Measurements from ENCODE around the gene GPR45. TPM values are rescaled to one million over a fixed set of nuclear protein-coding genes. Genes with fewer than 3 reads are reported as not detected.
A peak's percentile ranks its signal among the peaks of the same experiment; 100 is the strongest.

Gene GPR45
- total and polyA plus RNA-seq, 2 experiments from 2014 or later, result not detected

DNA sequence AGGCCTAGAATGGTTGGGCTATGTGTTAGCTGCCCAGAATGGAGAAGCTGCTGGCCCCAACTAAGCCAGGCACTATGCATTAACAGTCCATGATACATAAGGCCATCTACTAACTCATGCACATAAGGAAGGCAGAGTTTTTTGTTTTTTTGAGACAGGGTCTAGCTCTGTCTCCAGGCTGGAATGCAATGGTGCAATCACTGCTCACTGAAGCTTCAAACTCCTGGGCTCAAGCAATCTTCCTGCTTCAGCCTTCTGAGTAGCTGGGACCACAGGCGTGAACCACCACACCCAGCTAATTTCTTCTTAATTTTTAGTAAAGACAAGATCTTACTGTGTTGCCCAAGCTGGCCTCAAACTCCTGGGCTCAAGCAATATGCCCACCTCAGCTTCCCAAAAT lies 37.6 kb downstream of the GPR45 start:
- Histone ChIP-seq H4K20me1 (ENCODE audit: insufficient read depth) (no peaks in the 10 kb centered on the region), H3K36me3 (ENCODE audit: low read depth) (peaks cover 11% of the 10 kb centered on the region), H3K27me3 (replicated peaks; ENCODE audit: insufficient read depth) (no peaks in the 10 kb centered on the region), H3F3A (ENCODE audit: insufficient read depth) (no peaks in the 10 kb centered on the region), H3K9ac (no peak overlapping the region), H3K4me1 (ENCODE audit: insufficient read depth) (no peaks in the 10 kb centered on the region), H3K4me3 (no peak overlapping the region), H3K9me2 (ENCODE audit: insufficient read depth) (no peaks in the 10 kb centered on the region), H3K9me3 (ENCODE audit: low read depth) (no peaks in the 10 kb centered on the region), H2AFZ (no peak overlapping the region), H3K27ac (no peak overlapping the region), H3K4me2 (ENCODE audit: unreplicated experiment) (no peak overlapping the region), H3K79me2 (ENCODE audit: insufficient read depth) (no peaks in the 10 kb centered on the region)
- no peak for DNase-seq
- TF ChIP-seq EZH2phosphoT487 (IDR thresholded peaks at IDR 0.05; ENCODE audit: insufficient read depth, low read depth), result no peak
- no peak for TF ChIP-seq EZH2 (IDR thresholded peaks at IDR 0.05; ENCODE audit: insufficient read depth, poor library complexity, severe bottlenecking)
- WGBS, 2 experiments (ENCODE audit: low coverage in 1 of 2, low lambda C conversion rate in 2 of 2, missing lambda C conversion rate in 2 of 2), result 95 to 100% methylated on average over 1 of the region's 1 CpG
- in situ Hi-C loops (cut with MboI), result no loop called here

DNA sequence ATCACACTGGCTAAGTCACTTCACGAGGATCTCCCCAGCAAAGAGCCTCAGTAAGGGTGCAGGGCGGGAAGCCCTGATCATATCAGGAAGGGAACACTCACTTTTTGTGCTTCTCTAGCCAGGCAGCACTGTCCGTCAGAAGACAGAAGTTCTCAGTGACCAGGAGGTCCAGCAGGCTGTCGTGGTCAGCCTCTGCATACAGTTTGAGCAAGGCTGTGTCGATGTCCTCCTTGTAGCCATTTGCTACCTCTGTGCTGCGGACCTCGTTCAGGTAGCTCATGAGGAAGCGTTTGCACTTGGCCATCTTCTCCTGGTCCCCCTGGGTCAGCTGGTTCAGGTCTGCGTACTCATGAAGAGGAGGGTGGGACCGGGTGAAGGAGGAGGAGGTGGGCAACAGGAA lies 38.7 kb downstream of the GPR45 start:
- Histone ChIP-seq H3K4me1 (ENCODE audit: insufficient read depth) (no peaks in the 10 kb centered on the region), H3F3A (ENCODE audit: insufficient read depth) (no peaks in the 10 kb centered on the region), H3K27ac (no peak overlapping the region), H3K9me2 (ENCODE audit: insufficient read depth) (no peaks in the 10 kb centered on the region), H3K79me2 (ENCODE audit: insufficient read depth) (no peaks in the 10 kb centered on the region), H3K27me3 (replicated peaks; ENCODE audit: insufficient read depth) (no peaks in the 10 kb centered on the region), H3K9ac (no peak overlapping the region), H3K36me3 (ENCODE audit: low read depth) (peaks cover 9% of the 10 kb centered on the region), H4K20me1 (ENCODE audit: insufficient read depth) (no peaks in the 10 kb centered on the region), H3K4me2 (ENCODE audit: unreplicated experiment) (no peak overlapping the region), H2AFZ (no peak overlapping the region), H3K4me3 (no peak overlapping the region), H3K9me3 (ENCODE audit: low read depth) (no peaks in the 10 kb centered on the region)
- TF ChIP-seq EZH2phosphoT487 (IDR thresholded peaks at IDR 0.05; ENCODE audit: insufficient read depth, low read depth) (no peak), EZH2 (IDR thresholded peaks at IDR 0.05; ENCODE audit: insufficient read depth, poor library complexity, severe bottlenecking) (no peak)
- DNase-seq, result no peak
- WGBS, 2 experiments (ENCODE audit: low coverage in 1 of 2, low lambda C conversion rate in 2 of 2, missing lambda C conversion rate in 2 of 2), result 88 to 92% methylated on average over 10 of the region's 10 CpGs
- in situ Hi-C loops (cut with MboI), result no loop called here

DNA sequence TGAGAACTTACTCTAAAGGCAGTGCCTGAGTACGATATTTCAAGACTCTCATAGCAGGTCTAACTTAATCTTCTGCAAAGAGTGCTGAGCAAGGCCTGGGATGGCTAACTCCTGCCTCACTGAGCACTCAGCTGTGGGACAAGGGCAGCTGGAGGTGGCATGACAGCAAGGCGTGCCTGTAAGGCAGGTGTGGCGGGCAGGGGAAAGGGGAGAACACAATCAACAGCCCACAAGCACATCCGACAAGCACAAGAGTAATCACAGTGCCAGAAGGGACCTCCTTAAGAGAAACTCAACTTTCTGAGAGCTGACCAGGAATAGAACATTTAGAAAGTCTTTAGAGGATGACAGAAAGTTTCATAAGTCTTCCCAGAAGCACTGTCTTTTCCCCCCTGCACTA lies 42.0 kb downstream of the GPR45 start:
- no peaks in the 10 kb centered on the region; the same call in 1 of the 2 replicates for H3K36me3 ChIP-seq (ENCODE audit: low read depth)
- no peaks in the 10 kb centered on the region for H3K4me1 ChIP-seq (ENCODE audit: insufficient read depth)
- H4K20me1 ChIP-seq (ENCODE audit: insufficient read depth), result no peaks in the 10 kb centered on the region

DNA sequence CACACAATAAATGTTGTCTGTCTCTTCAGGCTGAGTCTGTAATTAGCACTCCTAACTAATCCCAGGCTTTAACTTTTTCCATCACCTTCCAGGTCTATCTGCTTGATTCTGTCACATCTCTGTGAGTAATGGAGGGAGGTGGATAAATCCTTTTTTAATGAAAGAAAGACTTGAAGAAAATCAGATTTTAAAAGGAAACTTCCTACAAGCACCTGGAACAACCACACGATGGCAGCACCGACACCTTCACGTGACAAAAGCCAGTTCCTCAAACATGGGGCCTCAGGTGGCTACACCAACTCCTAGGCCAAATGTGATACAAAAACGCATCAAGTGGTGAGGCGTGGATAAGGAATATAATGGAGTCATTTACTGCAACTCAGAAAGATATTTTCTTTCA lies 46.1 kb downstream of the GPR45 start:
- H2AFZ ChIP-seq, result no peak overlapping the region
- H3K27me3 ChIP-seq (replicated peaks; ENCODE audit: insufficient read depth), result no peaks in the 10 kb centered on the region
- H3K9me2 ChIP-seq (ENCODE audit: insufficient read depth), result no peaks in the 10 kb centered on the region
- no peak overlapping the region for H3K4me2 ChIP-seq (ENCODE audit: unreplicated experiment)
- TF ChIP-seq EZH2phosphoT487 (IDR thresholded peaks at IDR 0.05; ENCODE audit: insufficient read depth, low read depth) (no peak), EZH2 (IDR thresholded peaks at IDR 0.05; ENCODE audit: insufficient read depth, poor library complexity, severe bottlenecking) (no peak)
- no peak overlapping the region for H3K4me3 ChIP-seq
- H3K79me2 ChIP-seq (ENCODE audit: insufficient read depth), result no peaks in the 10 kb centered on the region
- H4K20me1 ChIP-seq (ENCODE audit: insufficient read depth), result no peaks in the 10 kb centered on the region
- 80 to 81% methylated on average over 5 of the region's 5 CpGs for WGBS, 2 experiments (ENCODE audit: low coverage in 1 of 2, low lambda C conversion rate in 2 of 2, missing lambda C conversion rate in 2 of 2)
- H3F3A ChIP-seq (ENCODE audit: insufficient read depth), result no peaks in the 10 kb centered on the region
- peaks cover 9% of the 10 kb centered on the region; the same call in 1 of the 2 replicates for H3K36me3 ChIP-seq (ENCODE audit: low read depth)
- no peaks in the 10 kb centered on the region for H3K4me1 ChIP-seq (ENCODE audit: insufficient read depth)
- no peak overlapping the region for H3K9ac ChIP-seq
- in situ Hi-C loops (cut with MboI), result no loop called here
- H3K9me3 ChIP-seq (ENCODE audit: low read depth), result no peaks in the 10 kb centered on the region
- no peak overlapping the region for H3K27ac ChIP-seq
- peak; percentile 42 for DNase-seq

More for the DNA sequence above, 42.0 kb downstream of the GPR45 start:
- H3K4me3 ChIP-seq, result no peak overlapping the region
- no peak overlapping the region for H2AFZ ChIP-seq
- no peaks in the 10 kb centered on the region for H3F3A ChIP-seq (ENCODE audit: insufficient read depth)
- TF ChIP-seq EZH2phosphoT487 (IDR thresholded peaks at IDR 0.05; ENCODE audit: insufficient read depth, low read depth), result no peak
- TF ChIP-seq EZH2 (IDR thresholded peaks at IDR 0.05; ENCODE audit: insufficient read depth, poor library complexity, severe bottlenecking), result no peak
- H3K9me2 ChIP-seq (ENCODE audit: insufficient read depth), result no peaks in the 10 kb centered on the region
- H3K9ac ChIP-seq, result no peak overlapping the region
- H3K4me2 ChIP-seq (ENCODE audit: unreplicated experiment), result no peak overlapping the region
- no peaks in the 10 kb centered on the region for H3K79me2 ChIP-seq (ENCODE audit: insufficient read depth)
- no peaks in the 10 kb centered on the region for H3K27me3 ChIP-seq (replicated peaks; ENCODE audit: insufficient read depth)
- 96 to 97% methylated on average over 4 of the region's 4 CpGs for WGBS, 2 experiments (ENCODE audit: low coverage in 1 of 2, low lambda C conversion rate in 2 of 2, missing lambda C conversion rate in 2 of 2)
- no peaks in the 10 kb centered on the region for H3K9me3 ChIP-seq (ENCODE audit: low read depth)
- no peak overlapping the region for H3K27ac ChIP-seq
- in situ Hi-C loops (cut with MboI), result no loop called here
- DNase-seq, result no peak

DNA sequence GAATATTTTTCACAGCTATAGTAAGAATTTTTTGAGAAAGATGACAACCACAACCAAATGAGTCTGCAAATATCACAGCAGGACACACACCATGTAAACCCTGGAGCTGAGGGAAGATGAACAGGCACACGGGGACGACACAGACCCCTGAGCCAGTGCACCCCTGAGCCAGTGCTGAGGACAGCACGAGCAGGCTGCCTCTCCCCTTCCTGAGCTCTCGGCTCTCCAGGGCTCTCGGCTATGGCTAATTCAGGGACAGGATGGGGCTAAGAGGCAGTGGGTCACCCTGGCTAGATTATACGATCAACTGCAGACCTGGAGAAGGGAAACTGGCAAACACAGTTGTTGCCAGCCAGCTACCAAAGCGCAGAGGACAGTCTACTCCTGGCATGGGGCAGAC lies 46.6 kb downstream of the GPR45 start:
- Histone ChIP-seq H2AFZ (no peak overlapping the region), H3K4me3 (no peak overlapping the region), H3K4me1 (ENCODE audit: insufficient read depth) (no peaks in the 10 kb centered on the region), H3K79me2 (ENCODE audit: insufficient read depth) (no peaks in the 10 kb centered on the region), H3F3A (ENCODE audit: insufficient read depth) (no peaks in the 10 kb centered on the region), H3K9ac (no peak overlapping the region), H3K9me3 (ENCODE audit: low read depth) (no peaks in the 10 kb centered on the region), H4K20me1 (ENCODE audit: insufficient read depth) (no peaks in the 10 kb centered on the region), H3K9me2 (ENCODE audit: insufficient read depth) (no peaks in the 10 kb centered on the region), H3K27ac (no peak overlapping the region), H3K36me3 (ENCODE audit: low read depth) (peaks cover 9% of the 10 kb centered on the region; the same call in 1 of the 2 replicates), H3K27me3 (replicated peaks; ENCODE audit: insufficient read depth) (no peaks in the 10 kb centered on the region), H3K4me2 (ENCODE audit: unreplicated experiment) (no peak overlapping the region)
- no peak for TF ChIP-seq EZH2phosphoT487 (IDR thresholded peaks at IDR 0.05; ENCODE audit: insufficient read depth, low read depth)
- no peak for TF ChIP-seq EZH2 (IDR thresholded peaks at IDR 0.05; ENCODE audit: insufficient read depth, poor library complexity, severe bottlenecking)
- DNase-seq, result no peak
- in situ Hi-C loops (cut with MboI), result no loop called here
- 74 to 75% methylated on average over 7 of the region's 7 CpGs for WGBS, 2 experiments (ENCODE audit: low coverage in 1 of 2, low lambda C conversion rate in 2 of 2, missing lambda C conversion rate in 2 of 2)
